MM.1S (cell line): ENCODE results near the gene VTN.

Experiments used
- EZH2 ChIP-seq: fragments of 300-600 bp; sonication (generic); optimal IDR thresholded peaks from 2 replicates; pipeline ENCODE3; 2017; ENCODE audit warnings: low read depth, mild to moderate bottlenecking, antibody characterized with exemption, low read length, mixed read lengths
- EZH2phosphoT487 ChIP-seq: fragments of 300-600 bp; sonication (generic); IDR thresholded peaks from 2 replicates; pipeline ENCODE4 v1.6.1; 2018; ENCODE audit warnings: antibody characterized with exemption, low read length
- TF ChIP-seq, protein P1 (sequence below): fragments of 300-600 bp; sonication (generic); IDR thresholded peaks from 2 replicates; pipeline ENCODE4 v1.5.1; 2016; ENCODE audit warnings: antibody characterized with exemption, low read length, mixed read lengths

DNA sequence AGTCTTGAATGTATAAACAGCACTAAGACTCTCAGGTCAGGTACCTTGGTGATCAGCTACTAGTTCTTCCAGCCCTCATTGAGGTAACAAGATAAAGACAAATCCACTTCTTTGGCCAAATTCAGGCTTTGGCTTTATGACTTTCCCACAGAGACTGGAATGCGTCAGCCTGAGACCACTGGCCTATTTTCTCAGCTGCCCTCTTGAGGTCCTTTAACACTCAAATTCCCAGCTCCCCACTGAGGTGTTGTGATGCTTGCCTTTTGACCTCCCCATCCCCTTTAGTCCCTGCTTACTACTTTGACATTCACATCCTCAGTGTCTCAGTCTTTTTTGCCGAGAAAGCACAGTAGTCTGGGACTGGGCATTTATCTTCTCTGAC is 23.9 kb downstream of the VTN start:
- TF ChIP-seq, protein P1, sequence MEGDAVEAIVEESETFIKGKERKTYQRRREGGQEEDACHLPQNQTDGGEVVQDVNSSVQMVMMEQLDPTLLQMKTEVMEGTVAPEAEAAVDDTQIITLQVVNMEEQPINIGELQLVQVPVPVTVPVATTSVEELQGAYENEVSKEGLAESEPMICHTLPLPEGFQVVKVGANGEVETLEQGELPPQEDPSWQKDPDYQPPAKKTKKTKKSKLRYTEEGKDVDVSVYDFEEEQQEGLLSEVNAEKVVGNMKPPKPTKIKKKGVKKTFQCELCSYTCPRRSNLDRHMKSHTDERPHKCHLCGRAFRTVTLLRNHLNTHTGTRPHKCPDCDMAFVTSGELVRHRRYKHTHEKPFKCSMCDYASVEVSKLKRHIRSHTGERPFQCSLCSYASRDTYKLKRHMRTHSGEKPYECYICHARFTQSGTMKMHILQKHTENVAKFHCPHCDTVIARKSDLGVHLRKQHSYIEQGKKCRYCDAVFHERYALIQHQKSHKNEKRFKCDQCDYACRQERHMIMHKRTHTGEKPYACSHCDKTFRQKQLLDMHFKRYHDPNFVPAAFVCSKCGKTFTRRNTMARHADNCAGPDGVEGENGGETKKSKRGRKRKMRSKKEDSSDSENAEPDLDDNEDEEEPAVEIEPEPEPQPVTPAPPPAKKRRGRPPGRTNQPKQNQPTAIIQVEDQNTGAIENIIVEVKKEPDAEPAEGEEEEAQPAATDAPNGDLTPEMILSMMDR = no peak
- no peak for TF ChIP-seq EZH2phosphoT487
- TF ChIP-seq EZH2 = no peak
